ENCODE data around the gene MBTPS1. TPM values are rescaled to one million over a fixed set of nuclear protein-coding genes. Genes with fewer than 3 reads are reported as not detected.

The MBTPS1 gene
- total RNA-seq: 79.1 TPM

GRCh38 chr16:84116720-84117493, at the start of gene MBTPS1:
Gene MBTPS1 (minus strand): TSS chr16:84116942. CDS start chr16:84101783, 15,159 bp downstream.

GRCh38 chr16:84144859-84145639, 28.3 kb upstream of the MBTPS1 start, which contains the start of the genes DNAAF1 and HSDL1:
Gene DNAAF1 (plus strand): TSS chr16:84145308. CDS start chr16:84145441, 133 bp downstream.
Gene HSDL1 (minus strand): TSS chr16:84145177. CDS start chr16:84131321, 13,856 bp downstream.

GRCh38 chr16:84042308-84042878, 74.3 kb downstream of the MBTPS1 start, which contains the start of gene SLC38A8:
Gene SLC38A8 (minus strand): TSS chr16:84042795. CDS start chr16:84042157, 638 bp downstream.

Small RNA genes within 50 kb of the gene (small RNA-seq; reads per million reads assigned to genes)
- gene RNA5SP432: not detected

Other genes starting within 250 kb of the MBTPS1 start
- 5.5 TPM for gene MLYCD, start 217.8 kb downstream of the MBTPS1 start, total RNA-seq
- 0.23 TPM for gene OSGIN1, start 163.7 kb downstream of the MBTPS1 start, total RNA-seq
- 81.4 TPM for gene NECAB2, start 148.7 kb downstream of the MBTPS1 start, total RNA-seq
- 2.8 TPM for gene SLC38A8, start 74.1 kb downstream of the MBTPS1 start, total RNA-seq
- 152 TPM for gene HSDL1, start 28.2 kb upstream of the MBTPS1 start, total RNA-seq
- gene DNAAF1, start 28.4 kb upstream of the MBTPS1 start, total RNA-seq: 6.5 TPM
- gene TAF1C, start 70.1 kb upstream of the MBTPS1 start, total RNA-seq: 21.2 TPM
- gene ADAD2, start 74.2 kb upstream of the MBTPS1 start, total RNA-seq: 0.23 TPM
- not detected for gene KCNG4, start 123.1 kb upstream of the MBTPS1 start, total RNA-seq
- gene WFDC1, start 177.9 kb upstream of the MBTPS1 start, total RNA-seq: 7.6 TPM